ENCODE results near the gene PRSS12. TPM values are rescaled to one million over a fixed set of nuclear protein-coding genes. Genes with fewer than 3 reads are reported as not detected.
"Not testable (repeated sequence)": the region's sequence is repeated elsewhere in the genome, so short reads cannot be mapped to it uniquely, and the experiment has no call there.

PRSS12 gene, protein sequence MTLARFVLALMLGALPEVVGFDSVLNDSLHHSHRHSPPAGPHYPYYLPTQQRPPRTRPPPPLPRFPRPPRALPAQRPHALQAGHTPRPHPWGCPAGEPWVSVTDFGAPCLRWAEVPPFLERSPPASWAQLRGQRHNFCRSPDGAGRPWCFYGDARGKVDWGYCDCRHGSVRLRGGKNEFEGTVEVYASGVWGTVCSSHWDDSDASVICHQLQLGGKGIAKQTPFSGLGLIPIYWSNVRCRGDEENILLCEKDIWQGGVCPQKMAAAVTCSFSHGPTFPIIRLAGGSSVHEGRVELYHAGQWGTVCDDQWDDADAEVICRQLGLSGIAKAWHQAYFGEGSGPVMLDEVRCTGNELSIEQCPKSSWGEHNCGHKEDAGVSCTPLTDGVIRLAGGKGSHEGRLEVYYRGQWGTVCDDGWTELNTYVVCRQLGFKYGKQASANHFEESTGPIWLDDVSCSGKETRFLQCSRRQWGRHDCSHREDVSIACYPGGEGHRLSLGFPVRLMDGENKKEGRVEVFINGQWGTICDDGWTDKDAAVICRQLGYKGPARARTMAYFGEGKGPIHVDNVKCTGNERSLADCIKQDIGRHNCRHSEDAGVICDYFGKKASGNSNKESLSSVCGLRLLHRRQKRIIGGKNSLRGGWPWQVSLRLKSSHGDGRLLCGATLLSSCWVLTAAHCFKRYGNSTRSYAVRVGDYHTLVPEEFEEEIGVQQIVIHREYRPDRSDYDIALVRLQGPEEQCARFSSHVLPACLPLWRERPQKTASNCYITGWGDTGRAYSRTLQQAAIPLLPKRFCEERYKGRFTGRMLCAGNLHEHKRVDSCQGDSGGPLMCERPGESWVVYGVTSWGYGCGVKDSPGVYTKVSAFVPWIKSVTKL
- 0.87 and 1.0 TPM in 2 replicates for total RNA-seq

DNA sequence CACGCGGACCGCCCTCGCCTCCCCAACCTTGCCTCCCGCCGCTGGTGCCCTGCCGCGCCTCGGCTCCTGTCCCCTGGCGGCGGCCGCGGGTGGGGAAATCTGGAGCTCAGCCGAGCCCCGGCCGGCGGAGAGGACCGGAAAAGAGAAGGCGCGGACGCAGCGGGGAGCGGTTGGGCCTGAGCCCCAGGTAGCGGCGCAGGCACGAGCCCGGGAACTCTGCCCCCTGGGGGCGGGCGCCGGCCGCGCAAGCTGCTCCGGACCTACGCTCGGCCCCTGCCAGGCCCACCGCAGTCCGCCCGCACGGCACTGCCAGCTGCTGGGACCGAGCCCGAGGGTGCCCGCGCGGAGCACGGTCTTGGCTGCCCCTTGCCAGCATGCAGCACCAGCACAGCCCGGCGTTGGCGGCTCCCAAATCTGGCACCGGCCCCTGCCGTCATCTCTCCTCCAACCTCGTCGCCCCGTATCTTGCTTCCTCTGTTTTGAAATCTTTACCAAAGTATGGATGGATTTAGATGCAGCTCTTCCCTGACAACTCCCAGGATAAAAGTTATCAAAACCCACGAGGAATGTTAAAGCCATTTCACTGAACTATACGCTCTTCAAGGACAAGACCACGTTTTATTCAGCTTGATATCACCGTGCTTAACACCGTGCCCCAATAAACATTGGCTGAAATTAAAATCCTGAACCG is at the start of gene PRSS12:
PRSS12 (minus strand) TSS at position 161 of the 691 bp plus-strand sequence. CDS start 283 bp downstream, outside the sequence.
- H3K4me3 ChIP-seq (ENCODE audit: low read depth, low read length), result peak within 1 kb of the TSS; percentile 52
- TF ChIP-seq, protein P1, sequence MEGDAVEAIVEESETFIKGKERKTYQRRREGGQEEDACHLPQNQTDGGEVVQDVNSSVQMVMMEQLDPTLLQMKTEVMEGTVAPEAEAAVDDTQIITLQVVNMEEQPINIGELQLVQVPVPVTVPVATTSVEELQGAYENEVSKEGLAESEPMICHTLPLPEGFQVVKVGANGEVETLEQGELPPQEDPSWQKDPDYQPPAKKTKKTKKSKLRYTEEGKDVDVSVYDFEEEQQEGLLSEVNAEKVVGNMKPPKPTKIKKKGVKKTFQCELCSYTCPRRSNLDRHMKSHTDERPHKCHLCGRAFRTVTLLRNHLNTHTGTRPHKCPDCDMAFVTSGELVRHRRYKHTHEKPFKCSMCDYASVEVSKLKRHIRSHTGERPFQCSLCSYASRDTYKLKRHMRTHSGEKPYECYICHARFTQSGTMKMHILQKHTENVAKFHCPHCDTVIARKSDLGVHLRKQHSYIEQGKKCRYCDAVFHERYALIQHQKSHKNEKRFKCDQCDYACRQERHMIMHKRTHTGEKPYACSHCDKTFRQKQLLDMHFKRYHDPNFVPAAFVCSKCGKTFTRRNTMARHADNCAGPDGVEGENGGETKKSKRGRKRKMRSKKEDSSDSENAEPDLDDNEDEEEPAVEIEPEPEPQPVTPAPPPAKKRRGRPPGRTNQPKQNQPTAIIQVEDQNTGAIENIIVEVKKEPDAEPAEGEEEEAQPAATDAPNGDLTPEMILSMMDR (conservative IDR thresholded peaks at IDR 0.05; ENCODE audit: low read depth, low read length), result peak; percentile 67
- no peak for DNase-seq (ENCODE audit: low read depth)

DNA sequence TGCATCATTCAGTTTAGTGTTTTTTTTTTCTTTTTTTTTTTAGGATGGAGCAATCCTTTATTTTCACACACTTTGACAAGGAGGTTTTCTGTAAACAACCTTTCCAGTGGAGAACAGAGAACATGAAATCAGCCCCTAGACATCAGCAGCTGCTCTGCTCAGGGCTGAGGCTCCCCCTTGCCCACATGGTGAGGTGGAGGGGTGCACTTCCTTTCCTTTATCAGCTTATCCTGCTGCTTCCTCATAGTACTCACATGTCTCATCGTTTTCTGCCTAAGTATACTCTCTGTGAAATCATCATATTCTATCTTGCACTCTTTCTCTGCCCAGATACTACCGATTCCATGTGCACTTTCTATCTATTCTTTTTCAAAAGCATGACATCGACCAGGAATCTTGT is 47.6 kb upstream of the PRSS12 start:
- DNase-seq (ENCODE audit: low read depth), result no peak

DNA sequence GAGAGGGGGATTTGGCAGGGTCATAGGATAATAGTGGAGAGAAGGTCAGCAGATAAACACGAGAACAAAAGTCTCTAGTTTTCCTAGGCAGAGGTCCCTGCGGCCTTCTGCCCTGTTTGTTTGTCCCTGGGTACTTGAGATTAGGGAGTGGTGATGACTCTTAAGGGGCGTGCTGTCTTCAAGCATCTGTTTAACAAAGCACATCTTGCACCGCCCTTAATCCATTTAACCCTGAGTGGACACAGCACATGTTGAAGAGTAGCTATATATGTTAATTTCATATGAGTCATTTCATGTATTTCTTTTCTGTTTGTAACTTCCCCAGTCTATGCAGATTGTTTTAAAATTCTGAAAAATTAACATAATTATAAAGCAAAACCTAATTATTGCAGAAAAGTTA is 47.1 kb upstream of the PRSS12 start:
- DNase-seq (ENCODE audit: low read depth); H3K4me3 ChIP-seq (ENCODE audit: low read depth, low read length): not testable (repeated sequence)

More for the DNA sequence above, 47.6 kb upstream of the PRSS12 start:
- no peak overlapping the region for H3K4me3 ChIP-seq (ENCODE audit: low read depth, low read length)
- TF ChIP-seq, protein P1 (conservative IDR thresholded peaks at IDR 0.05; ENCODE audit: low read depth, low read length), result no peak

DNA sequence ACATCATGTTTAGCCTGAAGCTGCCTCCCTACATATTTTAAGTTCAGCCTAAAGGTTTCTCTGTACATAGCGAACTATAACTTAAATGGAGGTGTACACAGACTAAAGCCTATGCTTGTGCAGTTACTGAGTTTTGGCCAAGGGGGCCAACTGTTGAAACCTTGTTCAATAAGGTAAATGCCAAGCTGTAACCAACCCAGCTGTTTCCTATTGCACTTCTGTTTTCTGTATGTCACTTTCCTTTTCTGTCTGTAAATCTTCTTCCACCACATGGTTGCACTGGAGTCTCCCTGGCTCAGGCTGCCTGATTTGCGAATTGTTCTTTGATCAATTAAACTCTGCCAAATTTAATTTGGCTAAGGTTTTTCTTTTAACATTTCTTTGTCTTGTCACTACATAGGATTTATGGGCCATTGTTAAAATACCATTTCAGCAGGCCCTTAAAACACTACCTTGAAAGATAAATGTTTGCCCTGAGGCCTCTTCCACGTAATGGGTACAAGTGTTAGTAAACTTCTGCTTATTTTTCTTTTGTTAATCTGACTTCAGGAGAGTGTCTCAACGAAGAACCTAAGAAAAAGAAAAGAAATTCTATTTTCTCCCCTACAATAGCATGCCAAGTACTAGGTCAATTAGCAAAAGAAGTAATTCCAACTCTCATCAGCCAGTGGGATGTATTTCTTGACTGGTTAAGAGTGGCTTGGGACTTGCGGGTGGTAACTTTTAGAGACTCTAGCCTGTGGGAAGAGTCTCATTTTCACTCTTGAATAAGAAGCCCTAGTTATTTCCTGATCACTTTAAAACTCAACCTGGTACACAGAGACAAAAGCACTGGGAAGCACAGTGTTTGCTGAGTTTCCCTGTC is 45.7 kb upstream of the PRSS12 start:
- no peak overlapping the region for H3K4me3 ChIP-seq (ENCODE audit: low read depth, low read length)
- TF ChIP-seq, protein P1 (conservative IDR thresholded peaks at IDR 0.05; ENCODE audit: low read depth, low read length), result no peak
- DNase-seq (ENCODE audit: low read depth), result no peak

DNA sequence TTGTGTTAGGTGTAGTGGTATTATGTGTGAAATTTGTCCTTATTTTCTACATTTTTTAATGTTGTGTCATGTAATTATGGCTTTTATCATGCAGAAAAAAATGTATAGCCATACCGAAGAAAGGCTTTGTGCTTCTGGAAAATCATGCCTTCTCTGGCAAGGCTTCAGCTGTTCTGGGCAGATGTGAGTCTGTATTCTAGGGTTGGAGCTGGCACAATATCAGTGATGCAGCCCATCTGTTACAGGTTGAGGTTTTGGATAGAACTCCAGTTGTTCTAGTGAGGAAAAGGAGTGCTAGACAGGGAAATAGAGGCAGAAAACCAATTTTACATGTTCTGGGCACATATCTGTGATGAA is 44.8 kb upstream of the PRSS12 start:
- DNase-seq (ENCODE audit: low read depth), result no peak
- TF ChIP-seq, protein P1 (conservative IDR thresholded peaks at IDR 0.05; ENCODE audit: low read depth, low read length), result no peak
- no peak overlapping the region for H3K4me3 ChIP-seq (ENCODE audit: low read depth, low read length)

DNA sequence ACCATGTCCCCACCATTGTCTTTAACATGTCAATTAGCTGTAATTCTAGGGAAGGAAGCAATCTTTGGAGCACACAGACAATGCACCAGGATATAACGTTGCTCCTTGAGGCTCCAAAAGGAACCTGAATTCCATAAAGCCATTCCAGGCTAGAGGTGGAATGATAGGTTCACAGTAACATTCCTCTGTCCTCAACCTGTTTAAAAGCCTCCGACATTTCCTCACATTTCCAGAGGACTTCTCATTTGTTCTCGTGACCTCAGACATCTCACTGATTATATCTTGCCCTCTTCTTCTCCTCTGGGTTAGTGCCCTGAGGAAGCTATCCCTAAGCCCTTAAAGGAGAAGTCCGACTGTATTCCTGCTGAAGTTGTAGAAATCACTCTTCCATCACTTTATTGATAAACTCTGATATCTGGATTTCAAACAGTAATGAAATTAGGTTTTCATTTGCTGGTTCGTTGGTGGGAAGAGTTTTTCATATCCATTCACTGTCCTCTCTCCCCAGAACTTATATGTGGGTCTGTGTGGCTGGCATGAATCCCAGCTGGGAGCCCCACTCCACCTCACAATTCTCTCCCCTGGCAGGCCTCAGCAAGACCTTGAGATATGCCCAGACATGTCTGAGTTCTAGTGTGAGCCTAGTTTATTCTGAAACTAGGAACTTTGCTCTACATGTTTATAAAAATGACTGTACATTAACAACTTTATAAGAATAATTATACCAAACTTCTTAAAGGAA is 44.2 kb upstream of the PRSS12 start:
- DNase-seq (ENCODE audit: low read depth), result no peak
- TF ChIP-seq, protein P1 (conservative IDR thresholded peaks at IDR 0.05; ENCODE audit: low read depth, low read length), result no peak
- no peak overlapping the region for H3K4me3 ChIP-seq (ENCODE audit: low read depth, low read length)
